Astrocyte of the spinal cord (primary cell): ENCODE measurements around the gene CTCF.

ENCODE experiments used
- DNase-seq: peaks from one replicate; pipeline ENCODE4 v3.0.0; 2011; ENCODE audit warnings: low read depth, low spot score
- H3K4me3 ChIP-seq: 2 replicates; pipeline ENCODE4 v1.5.1; 2011; ENCODE audit warnings: low read depth, mild to moderate bottlenecking, low read length, moderate library complexity
- in situ Hi-C: cut with HindIII; loops from 2 replicates; pipeline ENCODE4 v1.10.0; 2017; ENCODE audit warnings: low sequenced_read_pairs
- TF ChIP-seq, protein P1 (sequence below): IDR thresholded peaks from 2 replicates; pipeline ENCODE4 v1.5.1; 2012; ENCODE audit warnings: low read depth, mild to moderate bottlenecking, low read length, inconsistent platforms

The CTCF gene

DNA sequence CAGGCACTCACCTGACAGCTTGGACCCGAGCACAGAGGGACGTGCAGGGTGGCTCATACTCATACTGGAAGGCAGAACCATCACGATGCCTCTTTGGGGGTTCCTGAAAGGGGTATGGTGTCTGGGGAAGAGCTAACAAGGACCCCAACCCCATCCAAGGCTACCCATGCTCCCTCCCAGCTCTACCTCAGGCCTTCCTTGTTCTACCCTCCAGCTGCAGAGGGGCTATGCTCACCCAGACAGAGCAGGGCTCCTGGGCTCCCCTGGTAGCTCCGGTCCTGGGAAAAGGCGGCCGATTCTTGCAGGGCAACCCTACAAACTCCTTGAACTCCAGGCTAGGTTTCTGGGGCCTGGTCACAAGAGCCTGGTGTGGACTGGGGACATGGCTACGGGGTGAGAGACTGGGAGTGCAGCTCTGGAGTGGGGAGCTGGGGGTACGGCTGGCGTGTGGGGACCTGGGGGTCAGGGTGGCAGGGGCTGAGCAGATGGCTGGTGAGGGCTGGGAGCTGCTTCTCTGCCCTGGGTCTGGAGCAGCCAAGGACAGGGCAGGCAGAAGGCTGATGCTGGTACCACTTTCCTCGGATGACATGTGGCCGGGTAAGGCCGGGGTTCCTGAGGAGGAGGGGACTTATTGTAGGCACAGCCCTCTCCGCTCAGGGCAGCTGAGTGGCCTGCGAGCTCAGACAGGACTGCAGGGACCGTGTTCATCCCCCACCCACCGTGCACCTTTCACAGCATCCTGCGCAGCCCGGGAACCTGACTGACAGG is 95.6 kb downstream of the CTCF start:
- TF ChIP-seq, protein P1, sequence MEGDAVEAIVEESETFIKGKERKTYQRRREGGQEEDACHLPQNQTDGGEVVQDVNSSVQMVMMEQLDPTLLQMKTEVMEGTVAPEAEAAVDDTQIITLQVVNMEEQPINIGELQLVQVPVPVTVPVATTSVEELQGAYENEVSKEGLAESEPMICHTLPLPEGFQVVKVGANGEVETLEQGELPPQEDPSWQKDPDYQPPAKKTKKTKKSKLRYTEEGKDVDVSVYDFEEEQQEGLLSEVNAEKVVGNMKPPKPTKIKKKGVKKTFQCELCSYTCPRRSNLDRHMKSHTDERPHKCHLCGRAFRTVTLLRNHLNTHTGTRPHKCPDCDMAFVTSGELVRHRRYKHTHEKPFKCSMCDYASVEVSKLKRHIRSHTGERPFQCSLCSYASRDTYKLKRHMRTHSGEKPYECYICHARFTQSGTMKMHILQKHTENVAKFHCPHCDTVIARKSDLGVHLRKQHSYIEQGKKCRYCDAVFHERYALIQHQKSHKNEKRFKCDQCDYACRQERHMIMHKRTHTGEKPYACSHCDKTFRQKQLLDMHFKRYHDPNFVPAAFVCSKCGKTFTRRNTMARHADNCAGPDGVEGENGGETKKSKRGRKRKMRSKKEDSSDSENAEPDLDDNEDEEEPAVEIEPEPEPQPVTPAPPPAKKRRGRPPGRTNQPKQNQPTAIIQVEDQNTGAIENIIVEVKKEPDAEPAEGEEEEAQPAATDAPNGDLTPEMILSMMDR: no peak
- no peak overlapping the region for H3K4me3 ChIP-seq
- no peak for DNase-seq
- in situ Hi-C loops: no loop called here

- in situ Hi-C loops: no loop called here
- DNase-seq: no peak
- H3K4me3 ChIP-seq: peak overlapping the region; percentile 87
- TF ChIP-seq, protein P1: no peak
Observed at GRCh38 chr16:67658849-67659674, 96.7 kb downstream of the CTCF start.

GRCh38 chr16:67659675-67660563 is 97.6 kb downstream of the CTCF start, which contains the start of gene ACD:
ACD (minus strand) TSS chr16:67660260; CDS start chr16:67660220, 40 bp downstream.
- DNase-seq: peak; percentile 91
- TF ChIP-seq, protein P1: no peak
- in situ Hi-C loops: no loop called here
- peak within 1 kb of the TSS; percentile 87 for H3K4me3 ChIP-seq

- in situ Hi-C loops: no loop called here
- TF ChIP-seq, protein P1: no peak
- peak within 1 kb of the TSS; percentile 87 for H3K4me3 ChIP-seq
- peak; percentile 97 for DNase-seq
Observed at GRCh38 chr16:67660564-67661028, 98.3 kb downstream of the CTCF start, which contains the start of gene PARD6A. PARD6A (plus strand) TSS chr16:67660960; CDS start chr16:67661039, 79 bp downstream.

- in situ Hi-C loops: no loop called here
- TF ChIP-seq, protein P1: no peak
- DNase-seq: peak; percentile 51
- peak overlapping the region; percentile 87 for H3K4me3 ChIP-seq
Observed at GRCh38 chr16:67661101-67661761, 98.9 kb downstream of the CTCF start.
